HG03064 (cell line): ENCODE measurements around the gene MYL5.
A peak's percentile ranks its signal among the peaks of the same experiment; 100 is the strongest.
"Not testable (repeated sequence)": the region's sequence is repeated elsewhere in the genome, so short reads cannot be mapped to it uniquely, and the experiment has no call there.

Experiments
- ATAC-seq: cut with Tn5 transposase; IDR thresholded peaks from one replicate; pipeline ENCODE4 v1.9.1; 2021; ENCODE audit warnings: low read depth; ENCODE audit not compliant: unreplicated experiment

MYL5 gene

DNA sequence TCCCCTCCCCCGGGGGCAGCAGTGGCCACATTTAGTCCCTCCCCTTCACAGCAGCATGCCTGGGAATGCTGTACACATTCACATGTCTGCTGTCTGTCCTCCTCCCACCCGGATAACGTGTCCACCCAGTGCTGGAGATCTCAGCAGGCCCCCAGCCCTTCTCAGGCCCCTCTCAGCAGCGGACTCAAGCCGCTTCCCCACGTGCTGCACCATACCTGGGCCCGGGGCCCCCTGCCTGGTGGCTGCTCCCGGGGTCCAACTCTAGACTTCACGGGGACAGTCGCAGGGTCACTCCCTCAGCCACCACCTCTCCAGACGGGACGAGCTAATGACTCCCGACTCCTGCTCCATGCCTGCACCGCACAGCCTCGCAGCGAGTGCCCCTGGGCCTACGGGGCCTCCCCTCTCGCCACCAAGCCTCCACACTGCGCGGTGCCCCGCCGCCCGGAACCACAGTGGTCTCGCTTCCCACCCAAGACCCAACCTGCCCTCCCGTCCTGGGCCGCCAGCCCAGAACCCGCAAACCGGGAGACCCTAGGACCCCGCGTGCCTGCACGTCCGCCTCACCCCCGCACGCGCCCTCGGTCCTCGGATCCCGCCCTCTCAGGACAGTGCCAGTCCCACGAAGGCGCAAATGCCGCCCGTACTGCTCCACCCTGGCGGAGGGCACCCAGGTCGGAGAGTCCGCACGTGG is 30.0 kb downstream of the MYL5 start:
- ATAC-seq, result no peak

DNA sequence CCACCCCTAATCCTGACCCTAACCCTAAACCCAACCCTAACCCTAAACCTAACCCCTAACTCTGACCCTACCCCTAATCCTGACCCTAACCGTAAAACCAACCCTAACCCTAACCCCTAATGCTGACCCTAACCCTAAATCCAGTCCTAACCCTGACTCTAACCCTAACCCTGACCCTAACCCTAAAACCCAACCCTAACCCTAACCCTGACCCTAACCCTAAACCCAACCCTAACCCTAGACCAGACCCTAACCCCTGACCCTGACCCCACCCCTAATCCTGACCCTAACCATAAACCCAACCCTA is 30.6 kb downstream of the MYL5 start:
- ATAC-seq, result no peak

- ATAC-seq, result peak; percentile 88
These were observed 31.1 kb downstream of the MYL5 start, which contains the start of gene PCGF3 for GRCh38 chr4:705278-706082. Gene PCGF3, plus strand, starts transcription at chr4:705832. Its CDS starts 27,849 bp downstream, at chr4:733681.

GRCh38 chr4:706083-706633 is 31.8 kb downstream of the MYL5 start:
- not testable (repeated sequence) for ATAC-seq

DNA sequence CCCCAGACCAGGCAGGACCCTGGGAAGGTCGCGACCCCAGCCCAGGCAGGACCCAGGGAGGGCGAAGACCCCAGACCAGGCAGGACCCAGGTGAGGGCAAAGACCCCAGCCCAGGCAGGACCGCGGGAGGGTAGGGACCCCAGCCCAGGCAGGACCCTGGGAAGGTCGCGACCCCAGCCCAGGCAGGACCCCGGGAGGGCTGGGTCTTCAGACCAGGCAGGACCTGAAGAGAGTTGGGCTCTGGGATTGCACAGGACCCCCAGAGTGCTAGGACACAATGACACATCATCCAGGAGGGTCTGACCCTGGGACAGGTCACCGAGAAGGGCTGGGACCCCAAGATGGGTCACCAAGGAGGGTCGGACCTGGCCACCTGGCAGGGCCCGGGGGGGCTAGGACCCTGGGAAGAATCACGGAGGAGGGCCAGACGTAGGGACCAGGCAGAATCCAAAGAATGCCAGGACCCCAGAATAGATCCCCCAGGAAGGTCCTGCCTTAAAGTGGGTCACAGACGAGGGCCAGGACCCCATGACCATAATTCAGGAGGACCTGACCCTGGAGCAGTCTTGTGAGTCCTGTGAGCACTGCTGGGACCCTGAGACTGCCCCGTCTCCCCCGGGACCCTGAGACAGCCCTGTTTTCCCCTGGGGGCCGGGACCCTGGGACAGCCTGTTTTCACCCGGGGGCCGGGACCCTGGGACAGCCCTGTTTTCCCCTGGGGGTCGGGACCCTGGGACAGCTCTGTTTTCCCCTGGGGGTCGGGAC is 32.7 kb downstream of the MYL5 start:
- ATAC-seq, result no peak

DNA sequence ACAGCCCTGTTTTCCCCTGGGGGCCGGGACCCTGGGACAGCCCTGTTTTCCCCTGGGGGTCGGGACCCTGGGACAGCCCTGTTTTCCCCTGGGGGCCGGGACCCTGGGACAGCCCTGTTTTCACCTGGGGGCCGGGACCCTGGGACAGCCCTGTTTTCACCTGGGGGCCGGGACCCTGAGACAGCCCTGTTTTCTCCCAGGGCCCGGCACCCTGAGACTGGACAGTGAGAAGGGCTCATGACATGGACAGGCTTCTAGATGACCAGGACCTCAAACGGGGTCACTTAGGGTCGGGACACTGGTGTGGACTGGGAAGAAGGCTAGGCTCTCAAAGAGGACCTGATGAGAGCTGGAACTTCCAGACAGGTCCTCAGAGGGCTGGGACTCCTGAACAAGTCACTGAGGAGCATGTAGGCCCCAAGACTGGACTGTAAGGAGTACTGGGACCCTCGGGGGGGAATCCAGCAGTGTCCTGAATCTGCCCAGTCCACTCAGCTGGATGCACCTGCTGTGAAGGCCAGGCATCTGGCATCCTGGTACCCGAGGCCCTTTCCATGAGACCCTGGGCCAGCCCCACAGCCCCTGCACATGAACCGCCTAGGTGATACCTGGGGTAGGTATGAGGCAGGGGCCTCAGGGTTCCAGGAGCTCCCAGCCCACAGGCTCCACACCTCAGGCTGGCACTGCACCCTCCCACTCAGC is 33.7 kb downstream of the MYL5 start:
- no peak for ATAC-seq

DNA sequence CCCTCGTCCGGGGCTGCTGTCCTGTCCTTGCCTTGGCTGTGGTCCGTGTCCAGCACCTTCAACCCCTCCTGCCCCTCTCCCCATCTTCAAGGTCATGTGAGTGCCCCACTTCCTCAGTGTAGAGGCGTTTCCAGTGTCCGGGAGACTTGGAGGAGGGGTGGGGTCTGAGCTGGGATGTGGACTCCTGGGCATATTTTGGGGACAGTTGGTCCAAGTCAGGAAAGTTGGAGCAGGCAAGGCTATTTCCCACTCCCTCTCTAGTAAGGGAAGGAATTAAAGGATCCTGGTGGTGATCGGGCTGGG is 34.2 kb downstream of the MYL5 start:
- ATAC-seq, result no peak

- ATAC-seq, result no peak
These were observed 35.0 kb downstream of the MYL5 start for GRCh38 chr4:709348-709747.

DNA sequence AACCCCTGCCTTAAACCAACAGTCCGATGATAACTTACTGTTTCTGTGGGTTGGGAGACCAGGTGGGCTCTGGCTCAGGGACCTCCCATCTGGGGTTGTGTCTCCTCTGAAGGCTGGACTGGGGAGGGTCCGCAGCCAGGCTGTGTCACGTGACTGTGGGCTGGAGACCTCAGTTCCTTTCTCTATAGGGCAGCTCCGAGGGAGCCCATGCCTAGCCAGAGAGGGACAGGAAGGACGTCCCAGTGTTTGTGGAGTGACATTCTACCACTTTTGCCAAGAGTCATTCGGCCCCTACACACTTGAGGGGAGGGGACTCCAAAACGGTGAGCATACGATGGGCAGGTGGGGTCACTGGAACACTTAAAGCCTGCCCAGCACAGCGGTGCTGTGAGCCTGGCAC is 35.8 kb downstream of the MYL5 start:
- no peak for ATAC-seq

DNA sequence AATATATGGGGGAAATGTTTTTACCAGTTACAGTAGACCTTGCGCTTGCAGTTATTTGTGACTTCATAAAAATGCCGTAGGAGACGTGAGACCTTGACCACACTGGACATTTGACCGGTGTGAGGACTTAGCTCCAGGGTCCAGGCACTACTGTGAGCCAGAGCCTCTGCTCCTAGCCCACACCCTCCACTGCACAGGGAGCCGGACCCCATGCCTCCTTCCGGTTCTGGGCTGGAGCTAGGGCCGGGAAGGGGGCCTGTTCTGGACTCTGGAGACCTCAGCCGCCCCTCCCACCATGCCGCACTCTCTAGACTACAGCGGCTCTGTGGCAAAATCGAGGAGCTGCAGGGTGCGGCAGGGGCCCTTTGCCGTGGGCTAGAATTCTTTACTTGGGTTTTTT is 36.6 kb downstream of the MYL5 start:
- no peak for ATAC-seq

- no peak for ATAC-seq
These were observed 37.8 kb downstream of the MYL5 start for GRCh38 chr4:712093-712492.

DNA sequence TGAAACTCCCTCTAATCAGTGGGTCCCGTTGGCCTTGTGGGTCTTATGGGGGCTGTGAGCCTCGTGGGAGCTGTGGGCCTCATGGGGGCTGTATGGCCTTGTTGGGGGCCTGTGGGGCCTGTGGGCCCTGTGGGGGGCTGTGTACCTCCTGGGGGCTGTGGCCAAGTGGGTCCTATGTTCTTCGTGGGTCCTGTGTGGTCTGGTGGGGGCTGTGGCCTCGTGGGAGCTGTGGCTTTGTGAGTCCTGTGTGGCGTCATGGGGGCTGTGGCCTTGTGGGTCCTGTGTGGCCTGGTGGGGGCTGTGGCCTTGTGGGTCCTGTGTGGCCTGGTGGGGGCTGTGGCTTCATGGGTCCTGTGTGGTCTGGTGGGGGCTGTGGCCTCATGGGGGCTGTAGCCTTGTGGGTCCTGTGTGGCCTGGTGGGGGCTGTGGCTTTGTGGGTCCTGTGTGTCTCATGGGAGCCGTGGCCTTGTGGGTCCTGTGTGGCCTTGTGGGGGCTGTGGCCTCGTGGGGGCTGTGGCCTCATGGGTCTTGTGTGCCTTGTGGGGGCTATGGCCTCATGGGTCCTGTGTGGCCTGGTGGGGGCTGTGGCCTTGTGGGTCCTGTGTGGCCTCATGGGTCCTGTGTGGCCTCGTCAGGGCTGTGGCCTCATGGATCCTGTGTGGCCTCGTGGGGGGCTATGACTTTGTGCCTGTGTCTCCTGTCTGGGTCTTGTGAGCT is 38.7 kb downstream of the MYL5 start:
- ATAC-seq, result no peak

GRCh38 chr4:714087-714486 is 39.7 kb downstream of the MYL5 start:
- ATAC-seq, result no peak

- ATAC-seq, result no peak
These were observed 43.4 kb downstream of the MYL5 start for GRCh38 chr4:717601-718320.

GRCh38 chr4:718460-718859 is 44.1 kb downstream of the MYL5 start:
- ATAC-seq, result no peak

DNA sequence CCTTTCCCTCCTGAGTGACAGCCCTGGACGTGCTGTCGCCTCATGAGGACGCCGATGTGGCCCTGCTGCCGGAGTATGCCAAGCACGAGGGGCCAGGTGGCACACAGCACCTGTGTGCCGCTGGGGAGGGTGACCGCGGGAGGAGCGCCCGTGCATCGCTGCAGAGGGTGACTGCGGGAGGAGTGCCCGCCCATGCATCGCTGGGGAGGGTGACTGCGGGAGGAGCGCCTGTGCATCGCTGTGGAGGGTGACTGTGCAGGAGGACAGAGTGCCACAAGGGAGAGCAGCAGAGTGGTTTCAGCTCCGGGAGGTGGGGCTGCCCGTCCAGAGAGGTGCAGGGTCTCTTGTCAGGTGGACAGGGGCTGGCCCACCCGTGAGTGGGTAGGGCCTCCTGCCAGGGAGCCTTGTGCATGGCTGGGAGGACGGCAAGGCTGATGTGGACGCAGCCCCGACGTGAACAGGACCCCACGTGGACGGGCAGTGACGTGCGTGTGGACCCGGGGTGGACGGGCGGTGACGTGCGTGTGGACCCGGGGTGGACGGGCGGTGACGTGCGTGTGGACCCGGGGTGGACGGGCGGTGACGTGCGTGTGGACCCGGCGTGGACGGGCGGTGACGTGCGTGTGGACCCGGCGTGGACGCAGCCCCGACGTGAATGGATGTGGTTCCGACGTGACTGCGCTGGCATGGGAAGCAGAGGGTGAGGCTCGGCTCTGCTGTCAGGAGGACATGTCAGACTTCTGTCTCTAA is 45.9 kb downstream of the MYL5 start:
- no peak for ATAC-seq

DNA sequence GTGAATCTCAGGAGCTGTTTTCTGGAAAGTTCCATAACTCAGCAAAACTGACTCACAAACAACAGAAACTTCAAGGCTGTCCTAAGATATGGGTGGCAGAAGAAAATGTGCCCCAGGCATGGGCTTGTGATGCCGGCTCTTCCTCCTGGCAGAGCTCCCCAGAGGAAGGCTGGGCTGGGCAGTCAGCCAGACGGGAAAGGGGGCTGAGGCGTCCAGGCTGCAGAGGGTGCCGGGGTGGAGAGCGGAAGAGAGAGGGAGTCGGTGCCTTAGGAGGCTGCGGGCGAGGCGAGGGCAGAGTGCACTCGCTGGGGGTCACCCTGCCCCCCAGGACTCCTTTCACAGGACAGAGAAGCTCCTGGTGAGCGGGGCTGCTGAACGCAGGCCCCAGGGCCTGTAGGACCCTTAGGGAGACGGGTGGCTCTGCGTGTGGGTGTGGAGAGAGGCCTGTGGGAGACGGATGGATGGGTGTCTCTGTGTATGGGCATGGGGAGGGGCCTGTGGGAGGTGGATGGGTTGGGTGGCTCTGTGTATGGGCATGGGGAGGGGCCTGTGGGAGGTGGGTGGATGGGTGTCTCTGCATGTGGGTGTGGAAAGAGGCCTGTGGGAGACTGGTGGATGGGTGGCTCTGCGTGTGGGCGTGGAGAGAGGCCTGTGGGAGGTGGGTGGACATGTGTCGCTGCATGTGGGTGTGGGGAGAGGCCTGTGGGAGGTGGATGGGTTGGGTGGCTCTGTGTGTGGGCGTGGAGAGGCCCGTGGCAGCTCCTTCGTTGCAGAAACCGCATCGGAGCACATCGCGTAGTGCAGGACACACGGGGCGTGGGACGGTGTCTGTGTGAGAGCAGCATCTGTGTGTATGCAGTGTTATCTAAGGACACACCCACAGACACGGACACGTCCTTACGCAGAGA is 47.2 kb downstream of the MYL5 start:
- ATAC-seq, result no peak
